ENCODE results near the gene KLHL15. TPM values are rescaled to one million over a fixed set of nuclear protein-coding genes. Genes with fewer than 3 reads are reported as not detected.

The KLHL15 gene
- total and polyA plus RNA-seq, 2 experiments from 2014 or later = 2.4 to 15.0 TPM

- H3K36me3 Mint-ChIP-seq (ENCODE audit: low read depth) = peaks cover 92% of the 10 kb centered on the region
- Histone ChIP-seq H3K4me3 (no peak overlapping the region), H3K27me3 (ENCODE audit: insufficient read depth) (no peaks in the 10 kb centered on the region), H3K9me2 (ENCODE audit: insufficient read depth) (no peaks in the 10 kb centered on the region), H3K4me2 (no peak overlapping the region), H3K27ac (ENCODE audit: low read depth) (no peak overlapping the region), H3F3A (replicated peaks; ENCODE audit: low read depth) (no peaks in the 10 kb centered on the region), H2AFZ (no peak overlapping the region), H4K20me1 (replicated peaks; ENCODE audit: insufficient read depth) (no peaks in the 10 kb centered on the region), H3K4me1 (ENCODE audit: insufficient read depth) (no peaks in the 10 kb centered on the region), H3K79me2 (replicated peaks; ENCODE audit: insufficient read depth) (peaks cover 4% of the 10 kb centered on the region; the same call in 1 of the 2 replicates), H3K36me3 (ENCODE audit: insufficient read depth) (peaks cover 49% of the 10 kb centered on the region)
- TF ChIP-seq EZH2phosphoT487 (IDR thresholded peaks at IDR 0.05; ENCODE audit: unreplicated experiment) (no peak), REST (IDR thresholded peaks at IDR 0.05; ENCODE audit: unreplicated experiment) (no peak), ZNF114 (CRISPR knock-in tag; IDR thresholded peaks at IDR 0.05) (no peak), STAT1 (IDR thresholded peaks at IDR 0.05; ENCODE audit: unreplicated experiment) (no peak), ZNF462 (CRISPR knock-in tag; IDR thresholded peaks at IDR 0.05) (no peak), NANOG (IDR thresholded peaks at IDR 0.05; ENCODE audit: borderline replicate concordance) (no peak), ZNF331 (CRISPR knock-in tag; IDR thresholded peaks at IDR 0.05; ENCODE audit: low read depth) (no peak), EZH2 (IDR thresholded peaks at IDR 0.05; ENCODE audit: low read depth, unreplicated experiment) (no peak), CREB1 (CRISPR knock-in tag; IDR thresholded peaks at IDR 0.05; ENCODE audit: low read depth) (no peak), POLR2AphosphoS5 (IDR thresholded peaks at IDR 0.05; ENCODE audit: low read depth) (no peak), JUNB (IDR thresholded peaks at IDR 0.05; ENCODE audit: unreplicated experiment) (no peak)
- TF ChIP-seq, protein P1, sequence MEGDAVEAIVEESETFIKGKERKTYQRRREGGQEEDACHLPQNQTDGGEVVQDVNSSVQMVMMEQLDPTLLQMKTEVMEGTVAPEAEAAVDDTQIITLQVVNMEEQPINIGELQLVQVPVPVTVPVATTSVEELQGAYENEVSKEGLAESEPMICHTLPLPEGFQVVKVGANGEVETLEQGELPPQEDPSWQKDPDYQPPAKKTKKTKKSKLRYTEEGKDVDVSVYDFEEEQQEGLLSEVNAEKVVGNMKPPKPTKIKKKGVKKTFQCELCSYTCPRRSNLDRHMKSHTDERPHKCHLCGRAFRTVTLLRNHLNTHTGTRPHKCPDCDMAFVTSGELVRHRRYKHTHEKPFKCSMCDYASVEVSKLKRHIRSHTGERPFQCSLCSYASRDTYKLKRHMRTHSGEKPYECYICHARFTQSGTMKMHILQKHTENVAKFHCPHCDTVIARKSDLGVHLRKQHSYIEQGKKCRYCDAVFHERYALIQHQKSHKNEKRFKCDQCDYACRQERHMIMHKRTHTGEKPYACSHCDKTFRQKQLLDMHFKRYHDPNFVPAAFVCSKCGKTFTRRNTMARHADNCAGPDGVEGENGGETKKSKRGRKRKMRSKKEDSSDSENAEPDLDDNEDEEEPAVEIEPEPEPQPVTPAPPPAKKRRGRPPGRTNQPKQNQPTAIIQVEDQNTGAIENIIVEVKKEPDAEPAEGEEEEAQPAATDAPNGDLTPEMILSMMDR (conservative IDR thresholded peaks at IDR 0.05; ENCODE audit: low read depth in 2 of 2) = no peak
- no peak for ATAC-seq
- no peak overlapping the region for H3K27ac Mint-ChIP-seq
- DNase-seq (ENCODE audit: low spot score) = no peak
- H3K4me3 Mint-ChIP-seq = no peak overlapping the region
- H3K27me3 Mint-ChIP-seq (ENCODE audit: insufficient read depth, low read depth, poor library complexity) = no peaks in the 10 kb centered on the region
- no peaks in the 10 kb centered on the region for H3K4me1 Mint-ChIP-seq
- H3K9me3 Mint-ChIP-seq = no peaks in the 10 kb centered on the region
Measured at GRCh38 chrX:24069877-24070276, 42.9 kb upstream of the KLHL15 start.

Measured in GM23338 (cell line).